GM10266 (cell line): ENCODE results near the gene WRAP73.

Experiments used
- DNase-seq: peaks from one replicate; pipeline ENCODE4 v3.0.0; 2012; ENCODE audit errors: extremely low spot score
- TF ChIP-seq, protein P1 (sequence below): IDR thresholded peaks from 2 replicates; pipeline ENCODE4 v1.5.1; 2012; ENCODE audit warnings: mild to moderate bottlenecking, low read depth; ENCODE audit not compliant: control insufficient read depth, insufficient read depth; ENCODE audit errors: missing control alignments

Gene WRAP73

DNA sequence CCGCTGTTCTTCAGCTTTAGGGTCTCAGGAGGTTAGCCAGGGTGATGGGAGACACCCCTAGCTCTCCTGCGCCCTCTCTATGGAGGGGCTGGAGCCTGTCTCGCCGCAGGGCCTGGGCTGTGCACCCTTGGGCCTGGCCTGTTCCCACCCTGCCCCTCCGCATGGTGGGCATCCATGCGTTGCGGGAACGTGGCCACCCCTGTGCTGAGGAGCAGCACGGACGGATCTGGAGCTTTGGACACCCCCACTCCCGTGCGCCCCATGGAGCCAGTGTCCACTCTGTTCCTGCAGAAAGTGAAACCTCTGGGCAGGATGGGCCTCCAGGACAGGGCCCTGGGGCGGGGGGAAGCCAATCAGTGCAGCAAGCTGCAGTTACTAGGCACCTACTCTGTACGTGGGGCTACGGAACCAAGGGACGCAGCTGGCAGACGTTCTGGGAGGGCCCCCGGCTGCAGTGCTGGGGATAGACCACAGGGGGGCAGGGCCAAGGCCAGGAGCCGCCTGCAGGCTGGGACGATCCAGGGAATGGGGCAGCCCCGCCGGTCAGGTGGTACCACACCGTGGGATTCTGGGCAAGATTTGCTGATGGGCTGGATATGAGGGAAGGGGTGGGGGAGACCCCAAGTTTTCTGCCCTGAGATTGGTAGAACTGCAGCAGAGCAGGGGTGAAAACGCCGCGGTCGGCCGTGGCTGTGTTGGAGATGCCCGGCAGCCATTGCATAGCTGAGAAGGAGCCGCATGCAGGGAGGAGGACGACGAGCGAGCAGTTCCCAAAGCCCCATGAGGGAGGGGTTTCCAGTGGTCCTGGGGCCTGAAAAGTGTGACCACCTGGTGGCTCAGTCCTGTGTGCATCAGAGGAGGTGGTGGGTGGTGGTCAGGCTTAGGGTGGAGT, 45.7 kb upstream of the WRAP73 start:
- TF ChIP-seq, protein P1, sequence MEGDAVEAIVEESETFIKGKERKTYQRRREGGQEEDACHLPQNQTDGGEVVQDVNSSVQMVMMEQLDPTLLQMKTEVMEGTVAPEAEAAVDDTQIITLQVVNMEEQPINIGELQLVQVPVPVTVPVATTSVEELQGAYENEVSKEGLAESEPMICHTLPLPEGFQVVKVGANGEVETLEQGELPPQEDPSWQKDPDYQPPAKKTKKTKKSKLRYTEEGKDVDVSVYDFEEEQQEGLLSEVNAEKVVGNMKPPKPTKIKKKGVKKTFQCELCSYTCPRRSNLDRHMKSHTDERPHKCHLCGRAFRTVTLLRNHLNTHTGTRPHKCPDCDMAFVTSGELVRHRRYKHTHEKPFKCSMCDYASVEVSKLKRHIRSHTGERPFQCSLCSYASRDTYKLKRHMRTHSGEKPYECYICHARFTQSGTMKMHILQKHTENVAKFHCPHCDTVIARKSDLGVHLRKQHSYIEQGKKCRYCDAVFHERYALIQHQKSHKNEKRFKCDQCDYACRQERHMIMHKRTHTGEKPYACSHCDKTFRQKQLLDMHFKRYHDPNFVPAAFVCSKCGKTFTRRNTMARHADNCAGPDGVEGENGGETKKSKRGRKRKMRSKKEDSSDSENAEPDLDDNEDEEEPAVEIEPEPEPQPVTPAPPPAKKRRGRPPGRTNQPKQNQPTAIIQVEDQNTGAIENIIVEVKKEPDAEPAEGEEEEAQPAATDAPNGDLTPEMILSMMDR = peak; percentile 72
- DNase-seq = peak; percentile 82

DNA sequence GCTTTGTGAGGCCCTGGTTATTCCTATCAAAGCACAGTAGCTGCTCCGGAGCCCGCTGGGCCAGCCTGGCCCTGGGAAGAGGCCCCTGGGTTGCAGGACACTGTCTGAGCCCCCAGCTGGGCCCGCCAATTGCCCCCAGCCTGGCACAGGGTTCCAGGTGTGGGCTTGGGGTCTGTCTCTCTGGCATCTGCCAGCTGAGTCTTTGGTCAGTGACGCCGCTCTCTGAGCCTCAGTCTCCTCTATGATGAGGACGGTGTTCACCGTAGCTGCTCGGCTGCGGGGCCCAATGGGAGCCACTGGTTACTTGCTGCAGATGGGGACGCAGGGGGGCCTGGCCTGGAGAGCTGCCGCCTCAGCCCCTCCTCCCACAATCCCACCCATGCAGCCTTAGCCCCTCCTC, 43.4 kb upstream of the WRAP73 start:
- TF ChIP-seq, protein P1 = no peak
- no peak for DNase-seq

DNA sequence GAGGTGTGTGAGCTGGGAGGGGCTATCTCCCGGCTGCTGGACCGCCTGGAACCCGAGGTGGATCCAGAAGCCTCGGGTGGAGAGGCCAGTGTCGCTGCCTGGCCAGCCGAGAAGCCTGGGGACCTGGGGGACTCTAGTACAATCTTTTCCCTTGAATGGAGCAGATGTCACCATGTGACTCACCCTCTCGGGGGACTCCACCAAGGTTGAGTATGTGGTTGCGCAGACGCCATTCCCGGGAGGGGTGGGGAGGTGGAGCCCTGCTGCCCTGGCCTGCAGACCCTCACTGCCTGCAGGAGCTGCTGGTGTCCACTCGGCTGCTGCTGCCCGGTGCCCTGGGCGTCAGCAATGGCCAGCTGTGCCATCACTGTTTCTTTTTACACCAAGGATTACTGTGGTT, 42.7 kb upstream of the WRAP73 start:
- TF ChIP-seq, protein P1 = no peak
- DNase-seq = no peak

DNA sequence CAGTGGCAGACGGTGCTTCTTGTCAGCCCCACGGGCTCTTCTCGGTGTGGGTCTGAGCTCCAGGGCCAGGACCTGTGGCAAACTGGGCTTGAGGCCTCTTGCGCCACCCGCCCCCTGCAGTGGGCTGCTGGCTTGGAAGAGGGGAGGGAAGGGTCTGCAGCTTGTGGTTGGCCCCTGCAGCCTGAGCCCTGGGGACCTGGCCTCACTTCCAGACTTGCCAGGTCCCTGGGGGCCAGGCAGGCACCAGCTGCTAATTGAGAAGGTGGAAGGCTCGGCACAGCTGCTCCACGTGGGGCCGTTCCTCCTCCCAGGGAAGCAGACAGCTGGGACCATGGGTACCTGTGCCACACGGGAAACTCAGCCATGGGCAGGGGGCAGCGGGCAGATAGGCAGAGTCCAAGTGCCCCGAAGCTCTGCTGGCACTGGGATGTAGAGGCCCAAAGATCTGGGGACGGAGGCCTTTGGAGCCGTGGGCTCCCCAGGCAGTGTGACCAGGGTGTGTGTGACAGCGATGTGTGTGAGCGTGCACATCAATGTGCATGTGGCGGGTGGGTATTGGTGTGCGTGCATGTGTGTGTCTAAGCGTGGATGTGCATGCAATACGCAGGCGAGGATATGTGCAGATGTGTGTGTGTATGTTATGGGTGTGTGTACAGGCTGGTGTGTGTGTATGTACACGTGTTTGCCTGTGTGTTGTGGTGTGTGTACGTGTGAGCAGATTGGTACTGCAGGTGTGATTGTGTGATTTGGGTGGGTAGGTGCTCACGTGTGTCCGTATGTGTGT, 41.7 kb upstream of the WRAP73 start:
- TF ChIP-seq, protein P1 = no peak
- DNase-seq = no peak

DNA sequence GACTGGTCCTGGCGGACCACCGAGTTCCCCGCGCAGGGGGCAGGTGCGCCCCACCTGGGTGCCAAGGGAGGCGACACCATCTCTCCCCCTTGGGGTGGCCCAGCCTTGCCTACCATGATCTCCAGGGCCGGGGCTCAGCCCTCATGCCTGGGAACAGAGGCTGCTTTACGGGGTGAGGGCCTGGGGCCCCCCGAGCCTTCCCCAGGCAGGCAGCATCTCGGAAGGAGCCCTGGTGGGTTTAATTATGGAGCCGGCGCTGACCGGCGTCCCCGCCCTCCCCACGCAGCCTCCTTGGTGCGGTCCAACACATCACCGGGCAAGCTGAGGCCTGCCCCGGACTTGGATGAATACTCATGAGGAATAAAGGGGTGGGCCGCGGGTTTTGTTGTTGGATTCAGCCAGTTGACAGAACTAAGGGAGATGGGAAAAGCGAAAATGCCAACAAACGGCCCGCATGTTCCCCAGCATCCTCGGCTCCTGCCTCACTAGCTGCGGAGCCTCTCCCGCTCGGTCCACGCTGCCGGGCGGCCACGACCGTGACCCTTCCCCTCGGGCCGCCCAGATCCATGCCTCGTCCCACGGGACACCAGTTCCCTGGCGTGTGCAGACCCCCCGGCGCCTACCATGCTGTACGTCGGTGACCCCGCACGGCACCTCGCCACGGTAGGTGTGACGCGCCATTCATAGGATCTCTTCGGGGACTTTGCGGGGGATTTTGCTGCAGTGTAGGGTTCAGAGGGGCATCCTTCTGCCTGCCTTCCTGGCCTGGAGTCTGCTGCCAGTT, 40.6 kb upstream of the WRAP73 start:
- DNase-seq = no peak
- TF ChIP-seq, protein P1 = no peak

DNA sequence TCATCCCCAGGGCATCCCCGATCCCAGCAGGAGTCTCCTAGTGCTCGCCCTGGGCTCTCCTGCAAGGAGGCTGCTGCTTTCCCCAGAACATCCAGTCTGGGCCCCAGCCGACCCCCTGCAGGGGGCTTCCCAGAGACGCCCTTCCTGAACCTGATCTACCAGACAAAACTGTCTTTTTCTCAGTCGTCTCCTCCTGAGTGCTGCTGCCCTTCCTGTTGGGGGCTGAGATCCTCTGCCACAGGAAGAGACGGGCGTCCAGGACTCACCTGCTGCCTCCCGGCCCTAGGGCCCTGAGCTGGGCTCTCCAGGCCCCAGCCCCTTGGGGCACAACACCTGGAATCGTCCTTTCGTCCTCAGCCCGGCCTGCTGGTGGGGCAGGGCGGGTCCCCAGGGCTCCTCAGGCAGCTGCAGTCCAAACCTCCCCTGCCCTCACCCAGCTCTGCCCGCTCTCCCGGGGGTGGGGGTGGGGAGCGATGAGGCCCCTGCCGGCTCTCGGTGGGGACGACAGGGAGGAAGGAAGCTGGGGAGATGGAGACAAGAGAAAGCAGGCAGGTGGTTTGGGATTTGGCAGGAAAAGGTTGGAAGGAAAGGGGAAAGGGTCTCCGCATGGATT, 39.3 kb upstream of the WRAP73 start:
- TF ChIP-seq, protein P1 = no peak
- DNase-seq = no peak
